A549 (cell line): Measurements from ENCODE around the gene DSCAML1.

ENCODE experiments used
- HEYL ChIP-seq: fragments of 250-450 bp; sonication (Bioruptor Pico); IDR thresholded peaks from 2 replicates; pipeline ENCODE4 v1.8.0; 2021; ENCODE audit warnings: mild to moderate bottlenecking, moderate library complexity
- HOXA7 ChIP-seq: fragments of 250-450 bp; sonication (Bioruptor Pico); IDR thresholded peaks from 2 replicates; pipeline ENCODE4 v1.5.0; 2020; ENCODE audit warnings: mild to moderate bottlenecking, moderate library complexity
- HOXB5 ChIP-seq: fragments of 250-450 bp; sonication (Bioruptor Pico); IDR thresholded peaks from 2 replicates; pipeline ENCODE4 v1.5.0; 2020; ENCODE audit warnings: mild to moderate bottlenecking, moderate library complexity
- NR3C1 ChIP-seq: fragments of >200 bp; sonication (Bioruptor Twin); formaldehyde crosslinking; IDR thresholded peaks from 3 replicates; pipeline ENCODE4 v1.6.1; 2017
- POLR2A ChIP-seq: IDR thresholded peaks from 2 replicates; pipeline ENCODE4 v1.6.1; 2012; ENCODE audit warnings: mild to moderate bottlenecking, low read length
- REST ChIP-seq: fragments of 200-600 bp; sonication (generic); IDR thresholded peaks from 2 replicates; pipeline ENCODE4 v1.6.1; 2016; ENCODE audit warnings: antibody characterized with exemption, mild to moderate bottlenecking, moderate library complexity
- RFX5 ChIP-seq: fragments of 450-650 bp; IDR thresholded peaks from 2 replicates; pipeline ENCODE4 v1.7.1; 2014; ENCODE audit warnings: antibody characterized with exemption, mild to moderate bottlenecking, moderate library complexity
- SMC3 ChIP-seq: fragments of >200 bp; sonication (Bioruptor Twin); formaldehyde crosslinking; IDR thresholded peaks from 3 replicates; pipeline ENCODE4 v1.6.1; 2018; ENCODE audit warnings: inconsistent platforms
- USF2 ChIP-seq: fragments of 450-650 bp; IDR thresholded peaks from 2 replicates; pipeline ENCODE4 v1.6.1; 2014; ENCODE audit warnings: antibody characterized with exemption
- ZSCAN20 ChIP-seq: fragments of 250-450 bp; sonication (Bioruptor Pico); IDR thresholded peaks from 2 replicates; pipeline ENCODE4 v1.8.0; 2022; ENCODE audit warnings: mild to moderate bottlenecking, moderate library complexity
- TF ChIP-seq, protein P1 (sequence below): fragments of >200 bp; sonication (Bioruptor Twin); formaldehyde crosslinking; IDR thresholded peaks from 3 replicates; pipeline ENCODE4 v1.5.1; 2016

DNA sequence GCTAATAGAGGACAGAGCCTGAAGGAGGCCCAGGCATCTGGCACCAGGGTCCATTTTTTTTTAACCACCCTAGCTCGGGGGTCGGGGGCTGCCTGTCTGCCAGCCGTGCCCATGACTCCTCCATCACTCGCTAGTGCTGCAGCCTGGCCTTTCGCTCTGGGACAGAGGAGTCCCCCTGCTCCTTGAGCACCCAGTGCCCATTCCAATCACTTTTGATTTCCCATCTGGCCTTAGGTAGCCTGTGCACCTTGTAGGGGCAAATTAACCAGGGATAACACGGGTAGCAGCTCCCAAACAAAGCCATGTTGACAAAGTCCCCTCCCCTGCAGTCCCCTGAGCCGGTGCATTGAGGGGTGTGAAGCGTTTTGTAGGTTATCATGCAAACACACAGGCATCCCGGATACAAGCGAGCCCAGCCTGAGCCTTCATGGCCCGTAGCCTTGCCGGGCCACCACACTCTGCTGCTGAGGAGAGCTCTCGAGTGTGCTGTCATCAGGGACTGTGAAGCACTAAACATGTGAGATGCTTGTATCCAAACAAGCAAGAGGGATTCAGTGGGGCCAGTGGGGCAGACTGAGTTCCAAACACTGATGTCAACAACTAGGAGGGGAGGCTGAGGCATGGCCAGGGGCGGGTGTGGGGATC lies 208.7 kb downstream of the DSCAML1 start:
- TF ChIP-seq SMC3 (no peak), HOXA7 (no peak), REST (no peak), HEYL (CRISPR knock-in tag) (no peak), POLR2A (no peak), NR3C1 (no peak), USF2 (no peak), ZSCAN20 (no peak), RFX5 (no peak), HOXB5 (CRISPR knock-in tag) (no peak)
- TF ChIP-seq, protein P1, sequence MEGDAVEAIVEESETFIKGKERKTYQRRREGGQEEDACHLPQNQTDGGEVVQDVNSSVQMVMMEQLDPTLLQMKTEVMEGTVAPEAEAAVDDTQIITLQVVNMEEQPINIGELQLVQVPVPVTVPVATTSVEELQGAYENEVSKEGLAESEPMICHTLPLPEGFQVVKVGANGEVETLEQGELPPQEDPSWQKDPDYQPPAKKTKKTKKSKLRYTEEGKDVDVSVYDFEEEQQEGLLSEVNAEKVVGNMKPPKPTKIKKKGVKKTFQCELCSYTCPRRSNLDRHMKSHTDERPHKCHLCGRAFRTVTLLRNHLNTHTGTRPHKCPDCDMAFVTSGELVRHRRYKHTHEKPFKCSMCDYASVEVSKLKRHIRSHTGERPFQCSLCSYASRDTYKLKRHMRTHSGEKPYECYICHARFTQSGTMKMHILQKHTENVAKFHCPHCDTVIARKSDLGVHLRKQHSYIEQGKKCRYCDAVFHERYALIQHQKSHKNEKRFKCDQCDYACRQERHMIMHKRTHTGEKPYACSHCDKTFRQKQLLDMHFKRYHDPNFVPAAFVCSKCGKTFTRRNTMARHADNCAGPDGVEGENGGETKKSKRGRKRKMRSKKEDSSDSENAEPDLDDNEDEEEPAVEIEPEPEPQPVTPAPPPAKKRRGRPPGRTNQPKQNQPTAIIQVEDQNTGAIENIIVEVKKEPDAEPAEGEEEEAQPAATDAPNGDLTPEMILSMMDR = no peak
